ENCODE measurements around the gene CYP19A1. TPM values are rescaled to one million over a fixed set of nuclear protein-coding genes. Genes with fewer than 3 reads are reported as not detected.

The CYP19A1 gene
- total and polyA plus RNA-seq, 2 of the 8 experiments (the other 6 are each of a cell fraction or from before 2014, with no cell fraction given): not detected

DNA sequence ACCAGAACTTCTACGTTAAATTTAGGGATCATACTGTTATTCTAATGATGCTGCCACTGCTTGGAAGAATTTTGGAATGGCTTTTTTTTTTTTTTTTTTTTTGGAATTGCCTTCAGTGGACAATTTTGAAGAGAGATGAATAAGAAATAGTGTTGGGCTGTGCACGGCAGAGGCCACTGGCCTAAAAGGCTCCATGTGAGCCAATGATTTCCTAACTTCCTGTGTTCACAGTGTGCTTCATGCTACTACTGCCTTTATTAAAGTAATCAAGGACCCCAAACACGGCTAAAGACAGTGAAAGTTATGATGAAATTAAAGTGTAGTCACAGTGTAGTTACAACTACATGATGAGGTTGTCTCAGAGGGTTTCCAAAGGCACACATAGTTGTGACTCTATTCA, 142.9 kb downstream of the CYP19A1 start:
- Histone ChIP-seq H3K79me2 (ENCODE audit: control insufficient read depth in 1 of 2, insufficient read depth in 2 of 2, low read length in 2 of 2) (no peaks in the 10 kb centered on the region), H3K27ac (ENCODE audit: low read depth, low read length) (no peak overlapping the region), H2BK20ac (ENCODE audit: low read length) (no peak overlapping the region), H2BK15ac (ENCODE audit: low read length) (no peak overlapping the region), H4K91ac (replicated peaks; ENCODE audit: insufficient read length, low read length) (no peak overlapping the region), H3K79me1 (ENCODE audit: low read depth, low read length) (no peaks in the 10 kb centered on the region; the same call in 1 of the 2 replicates), H4K8ac (ENCODE audit: extremely low read depth, insufficient read depth, low read length) (no peak overlapping the region), H2AK5ac (ENCODE audit: low read depth, low read length) (no peak overlapping the region), H3K4me2 (ENCODE audit: insufficient read depth in 1 of 2, low read depth in 2 of 2, low read length in 2 of 2) (no peak overlapping the region), H3K4me3 (ENCODE audit: extremely low read depth in 1 of 4, insufficient read depth in 2 of 4, low read depth in 3 of 4, low read length in 4 of 4) (no peak overlapping the region), H3K18ac (ENCODE audit: extremely low read depth, low read length) (no peak overlapping the region), H4K20me1 (replicated peaks in 1 of 2; ENCODE audit: control insufficient read depth in 1 of 2, insufficient read depth in 2 of 2, low read length in 2 of 2) (no peaks in the 10 kb centered on the region), H3K4me1 (replicated peaks in 1 of 4; ENCODE audit: control insufficient read depth in 3 of 4, insufficient read depth in 4 of 4, low read length in 3 of 4) (no peaks in the 10 kb centered on the region), H3K9ac (replicated peaks in 1 of 4; ENCODE audit: extremely low read depth in 1 of 4, low read depth in 3 of 4, low read length in 3 of 4) (no peak overlapping the region), H3K4ac (replicated peaks; ENCODE audit: insufficient read length, low read depth, low read length) (no peak overlapping the region), H3K9me3 (ENCODE audit: insufficient read depth in 2 of 2, low read depth in 1 of 2, low read length in 1 of 2) (no peaks in the 10 kb centered on the region), H3K27me3 (replicated peaks in 1 of 4; ENCODE audit: control insufficient read depth in 3 of 4, extremely low read depth in 1 of 4, insufficient read depth in 3 of 4, low read length in 3 of 4) (no peaks in the 10 kb centered on the region), H2BK12ac (ENCODE audit: low read depth, low read length) (no peak overlapping the region), H3K36me3 (ENCODE audit: control insufficient read depth in 2 of 4, insufficient read depth in 4 of 4, low read length in 3 of 4) (no peaks in the 10 kb centered on the region), H2BK5ac (ENCODE audit: low read depth, low read length) (no peak overlapping the region), H3K23me2 (ENCODE audit: low read depth, low read length) (no peaks in the 10 kb centered on the region), H3K23ac (ENCODE audit: insufficient read length) (no peak overlapping the region), H2BK120ac (replicated peaks; ENCODE audit: low read depth, low read length) (no peak overlapping the region), H3K14ac (ENCODE audit: insufficient read length) (no peak overlapping the region), H4K5ac (ENCODE audit: insufficient read length, low read depth, low read length) (no peak overlapping the region), H2AFZ (ENCODE audit: low read length) (no peak overlapping the region), H3K56ac (replicated peaks; ENCODE audit: insufficient read length, low read depth, low read length) (no peak overlapping the region)
- 85% methylated on average over 3 of the region's 3 CpGs; no CpG with 5 or more reads in 1 of the 2 experiments for WGBS, 2 experiments (ENCODE audit: extremely low coverage in 1 of 2, insufficient coverage in 1 of 2, insufficient read length in 1 of 2, insufficient replicate concordance in 2 of 2, low coverage in 1 of 2, low lambda C conversion rate in 2 of 2, missing lambda C conversion rate in 1 of 2)
- TF ChIP-seq GABPA (IDR thresholded peaks at IDR 0.05; ENCODE audit: borderline replicate concordance, insufficient read depth, low read length): no peak
- TF ChIP-seq TAF7 (optimal IDR thresholded peaks at IDR 0.05; ENCODE audit: borderline replicate concordance, low read depth, low read length): no peak
- no peak for TF ChIP-seq CHD2 (IDR thresholded peaks at IDR 0.05; ENCODE audit: low read length)
- TF ChIP-seq, protein P1, sequence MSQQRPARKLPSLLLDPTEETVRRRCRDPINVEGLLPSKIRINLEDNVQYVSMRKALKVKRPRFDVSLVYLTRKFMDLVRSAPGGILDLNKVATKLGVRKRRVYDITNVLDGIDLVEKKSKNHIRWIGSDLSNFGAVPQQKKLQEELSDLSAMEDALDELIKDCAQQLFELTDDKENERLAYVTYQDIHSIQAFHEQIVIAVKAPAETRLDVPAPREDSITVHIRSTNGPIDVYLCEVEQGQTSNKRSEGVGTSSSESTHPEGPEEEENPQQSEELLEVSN (IDR thresholded peaks at IDR 0.05): no peak
- TF ChIP-seq ZNF274 (IDR thresholded peaks at IDR 0.05; ENCODE audit: borderline replicate concordance, extremely low read depth, low read length): no peak
- no peak for TF ChIP-seq HDAC6 (IDR thresholded peaks at IDR 0.05; ENCODE audit: low read depth, low read length)
- no peak for TF ChIP-seq SRF (IDR thresholded peaks at IDR 0.05; ENCODE audit: low read depth, low read length)
- TF ChIP-seq TBP (IDR thresholded peaks at IDR 0.05; ENCODE audit: low read depth, low read length): no peak
- TF ChIP-seq CTBP2 (IDR thresholded peaks at IDR 0.05; ENCODE audit: borderline replicate concordance, insufficient read depth, insufficient read length, low read length): no peak
- no peak for TF ChIP-seq CTCF (IDR thresholded peaks at IDR 0.05; ENCODE audit: control extremely low read depth in 1 of 3, insufficient read depth in 1 of 3, low read depth in 1 of 3, low read length in 3 of 3)
- TF ChIP-seq BACH1 (IDR thresholded peaks at IDR 0.05; ENCODE audit: low read length): no peak
- CTCF ChIA-PET (ENCODE audit: partially characterized antibody): interaction anchor here (0.6 to 4.5 kb wide), 7 partner anchors 25 to 207 kb away, joined by 3 to 91 read pairs (median 4); no protein-coding TSS in a partner anchor
- POLR2A ChIA-PET (ENCODE audit: partially characterized antibody): no interaction called here
- DNase-seq (ENCODE audit: low read depth in 1 of 2, low spot score in 2 of 2) (no peak), FAIRE-seq (no peak)
